GM19240 (cell line): ENCODE measurements around the gene USO1.

ENCODE experiments used
- DNase-seq: peaks from one replicate; pipeline ENCODE4 v3.0.0; 2011; ENCODE audit warnings: low spot score; ENCODE audit not compliant: insufficient read length

Gene USO1

GRCh38 chr4:75841641-75842520 is 117.5 kb downstream of the USO1 start:
- no peak for DNase-seq

- DNase-seq = no peak
These were observed 119.2 kb downstream of the USO1 start for GRCh38 chr4:75843596-75843995.

GRCh38 chr4:75844151-75844662 is 119.8 kb downstream of the USO1 start:
- no peak for DNase-seq

- no peak for DNase-seq
These were observed 121.6 kb downstream of the USO1 start for GRCh38 chr4:75845992-75846391.

GRCh38 chr4:75848171-75848760 is 123.9 kb downstream of the USO1 start:
- DNase-seq = peak; percentile 21

- no peak for DNase-seq
These were observed 124.5 kb downstream of the USO1 start for GRCh38 chr4:75848891-75849290.

- no peak for DNase-seq
These were observed 125.1 kb downstream of the USO1 start for GRCh38 chr4:75849461-75849860.

GRCh38 chr4:75858721-75859120 is 134.3 kb downstream of the USO1 start:
- no peak for DNase-seq

GRCh38 chr4:75860606-75861005 is 136.2 kb downstream of the USO1 start:
- no peak for DNase-seq
